ENCODE results near the gene GMDS.

The GMDS gene

GRCh38 chr6:2110504-2110903 is 134.9 kb downstream of the GMDS start:
- H3K4me3 ChIP-seq (ENCODE audit: low read depth, low read length): no peak overlapping the region
- TF ChIP-seq CTCF (IDR thresholded peaks at IDR 0.05; ENCODE audit: borderline replicate concordance, insufficient read depth, low read depth, low read length): no peak

GRCh38 chr6:2109796-2110195 is 135.6 kb downstream of the GMDS start:
- no peak for TF ChIP-seq CTCF (IDR thresholded peaks at IDR 0.05; ENCODE audit: borderline replicate concordance, insufficient read depth, low read depth, low read length)

GRCh38 chr6:2108700-2109306 is 136.6 kb downstream of the GMDS start:
- TF ChIP-seq CTCF (IDR thresholded peaks at IDR 0.05; ENCODE audit: borderline replicate concordance, insufficient read depth, low read depth, low read length): no peak
- no peak overlapping the region for H3K4me3 ChIP-seq (ENCODE audit: low read depth, low read length)

More at GRCh38 chr6:2109796-2110195, 135.6 kb downstream of the GMDS start:
- no peak overlapping the region for H3K4me3 ChIP-seq (ENCODE audit: low read depth, low read length)

GRCh38 chr6:2104524-2104880 is 140.9 kb downstream of the GMDS start:
- no peak for TF ChIP-seq CTCF (IDR thresholded peaks at IDR 0.05; ENCODE audit: borderline replicate concordance, insufficient read depth, low read depth, low read length)
- no peak overlapping the region for H3K4me3 ChIP-seq (ENCODE audit: low read depth, low read length)

- peak; percentile 24; the same call in 1 of the 2 replicates for TF ChIP-seq CTCF (IDR thresholded peaks at IDR 0.05; ENCODE audit: borderline replicate concordance, insufficient read depth, low read depth, low read length)
- H3K4me3 ChIP-seq (ENCODE audit: low read depth, low read length): no peak overlapping the region
Observed at GRCh38 chr6:2103765-2104523, 141.5 kb downstream of the GMDS start.

GRCh38 chr6:2102966-2103365 is 142.4 kb downstream of the GMDS start:
- TF ChIP-seq CTCF (IDR thresholded peaks at IDR 0.05; ENCODE audit: borderline replicate concordance, insufficient read depth, low read depth, low read length): no peak
- H3K4me3 ChIP-seq (ENCODE audit: low read depth, low read length): no peak overlapping the region
